ENCODE measurements around the gene PRKCA.
"Not testable (repeated sequence)": the region's sequence is repeated elsewhere in the genome, so short reads cannot be mapped to it uniquely, and the experiment has no call there.

The PRKCA gene

DNA sequence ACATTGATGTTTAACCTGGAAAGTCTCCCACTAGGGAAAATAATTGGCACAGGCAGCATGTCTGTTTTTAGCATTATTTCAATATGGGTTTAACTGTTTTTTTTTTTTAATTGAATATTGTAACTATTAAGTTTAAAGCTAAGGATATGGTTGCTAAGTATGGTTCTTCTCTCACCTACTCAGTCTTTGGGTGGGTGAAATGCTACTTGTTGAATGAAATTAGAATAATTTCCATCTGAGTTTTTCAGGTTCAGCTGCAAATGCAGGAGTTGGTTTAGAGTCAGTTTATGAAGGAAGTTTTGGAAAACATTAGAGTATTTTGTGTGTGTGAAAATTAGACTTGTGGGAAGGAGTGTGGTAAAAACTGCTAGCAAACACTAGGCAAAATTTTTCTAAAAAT, 93.5 kb downstream of the PRKCA start:
- Histone ChIP-seq H3K27me3 (replicated peaks; ENCODE audit: control insufficient read depth, insufficient read depth, low read length, poor library complexity, severe bottlenecking) (no peaks in the 10 kb centered on the region), H3K27ac (ENCODE audit: insufficient read depth, low read length, poor library complexity, severe bottlenecking) (no peak overlapping the region), H3K36me3 (ENCODE audit: control insufficient read depth, insufficient read depth, low read length) (no peaks in the 10 kb centered on the region), H3K9me3 (ENCODE audit: control insufficient read depth, low read length) (no peaks in the 10 kb centered on the region), H3K4me1 (ENCODE audit: control insufficient read depth, insufficient read depth, low read length, poor library complexity, severe bottlenecking) (peaks cover 15% of the 10 kb centered on the region), H3K4me3 (ENCODE audit: insufficient read depth, low read depth, low read length, poor library complexity, severe bottlenecking) (no peak overlapping the region)
- no peak for DNase-seq

- H3K36me3 ChIP-seq (ENCODE audit: control insufficient read depth, insufficient read depth, low read length): no peaks in the 10 kb centered on the region
- H3K9me3 ChIP-seq (ENCODE audit: control insufficient read depth, low read length): no peaks in the 10 kb centered on the region
- no peak overlapping the region for H3K27ac ChIP-seq (ENCODE audit: insufficient read depth, low read length, poor library complexity, severe bottlenecking)
- no peak overlapping the region for H3K4me3 ChIP-seq (ENCODE audit: insufficient read depth, low read depth, low read length, poor library complexity, severe bottlenecking)
- DNase-seq: no peak
- H3K27me3 ChIP-seq (replicated peaks; ENCODE audit: control insufficient read depth, insufficient read depth, low read length, poor library complexity, severe bottlenecking): no peaks in the 10 kb centered on the region
- H3K4me1 ChIP-seq (ENCODE audit: control insufficient read depth, insufficient read depth, low read length, poor library complexity, severe bottlenecking): peaks cover 15% of the 10 kb centered on the region
Observed at GRCh38 chr17:66397486-66397885, 95.1 kb downstream of the PRKCA start.

GRCh38 chr17:66398059-66398458, 95.6 kb downstream of the PRKCA start:
- no peak overlapping the region for H3K4me3 ChIP-seq (ENCODE audit: insufficient read depth, low read depth, low read length, poor library complexity, severe bottlenecking)
- H3K27me3 ChIP-seq (replicated peaks; ENCODE audit: control insufficient read depth, insufficient read depth, low read length, poor library complexity, severe bottlenecking): no peaks in the 10 kb centered on the region
- no peaks in the 10 kb centered on the region for H3K9me3 ChIP-seq (ENCODE audit: control insufficient read depth, low read length)
- H3K4me1 ChIP-seq (ENCODE audit: control insufficient read depth, insufficient read depth, low read length, poor library complexity, severe bottlenecking): peaks cover 15% of the 10 kb centered on the region
- H3K27ac ChIP-seq (ENCODE audit: insufficient read depth, low read length, poor library complexity, severe bottlenecking): no peak overlapping the region
- no peak for DNase-seq
- H3K36me3 ChIP-seq (ENCODE audit: control insufficient read depth, insufficient read depth, low read length): no peaks in the 10 kb centered on the region

GRCh38 chr17:66398617-66399016, 96.2 kb downstream of the PRKCA start:
- Histone ChIP-seq H3K4me3 (ENCODE audit: insufficient read depth, low read depth, low read length, poor library complexity, severe bottlenecking) (no peak overlapping the region), H3K9me3 (ENCODE audit: control insufficient read depth, low read length) (no peaks in the 10 kb centered on the region), H3K36me3 (ENCODE audit: control insufficient read depth, insufficient read depth, low read length) (no peaks in the 10 kb centered on the region), H3K27ac (ENCODE audit: insufficient read depth, low read length, poor library complexity, severe bottlenecking) (peak overlapping the region; percentile 48), H3K4me1 (ENCODE audit: control insufficient read depth, insufficient read depth, low read length, poor library complexity, severe bottlenecking) (peaks cover 20% of the 10 kb centered on the region), H3K27me3 (replicated peaks; ENCODE audit: control insufficient read depth, insufficient read depth, low read length, poor library complexity, severe bottlenecking) (no peaks in the 10 kb centered on the region)
- no peak for DNase-seq

DNA sequence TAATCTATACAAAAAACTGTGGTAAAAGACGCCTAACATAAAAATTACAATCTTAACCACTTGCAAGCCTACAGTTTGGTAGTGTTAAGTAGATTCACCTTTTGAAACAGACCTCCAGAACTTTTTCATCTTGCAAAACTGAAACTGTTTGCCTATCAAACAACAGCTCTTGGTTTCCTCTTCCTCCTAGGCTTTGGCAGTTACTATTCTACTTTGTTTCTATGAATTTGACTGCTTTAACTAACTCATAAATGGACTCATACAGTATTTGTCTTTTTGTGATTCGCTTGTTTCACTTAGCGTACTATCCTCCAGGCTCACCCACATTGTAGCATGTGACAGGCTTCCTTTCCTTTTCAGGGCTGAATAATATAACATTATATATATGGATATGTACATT, 97.0 kb downstream of the PRKCA start:
- Histone ChIP-seq H3K27me3 (replicated peaks; ENCODE audit: control insufficient read depth, insufficient read depth, low read length, poor library complexity, severe bottlenecking) (no peaks in the 10 kb centered on the region), H3K36me3 (ENCODE audit: control insufficient read depth, insufficient read depth, low read length) (no peaks in the 10 kb centered on the region), H3K27ac (ENCODE audit: insufficient read depth, low read length, poor library complexity, severe bottlenecking) (peak overlapping the region; percentile 48), H3K4me1 (ENCODE audit: control insufficient read depth, insufficient read depth, low read length, poor library complexity, severe bottlenecking) (peaks cover 26% of the 10 kb centered on the region), H3K9me3 (ENCODE audit: control insufficient read depth, low read length) (no peaks in the 10 kb centered on the region), H3K4me3 (ENCODE audit: insufficient read depth, low read depth, low read length, poor library complexity, severe bottlenecking) (peak overlapping the region; percentile 2)
- DNase-seq: no peak

DNA sequence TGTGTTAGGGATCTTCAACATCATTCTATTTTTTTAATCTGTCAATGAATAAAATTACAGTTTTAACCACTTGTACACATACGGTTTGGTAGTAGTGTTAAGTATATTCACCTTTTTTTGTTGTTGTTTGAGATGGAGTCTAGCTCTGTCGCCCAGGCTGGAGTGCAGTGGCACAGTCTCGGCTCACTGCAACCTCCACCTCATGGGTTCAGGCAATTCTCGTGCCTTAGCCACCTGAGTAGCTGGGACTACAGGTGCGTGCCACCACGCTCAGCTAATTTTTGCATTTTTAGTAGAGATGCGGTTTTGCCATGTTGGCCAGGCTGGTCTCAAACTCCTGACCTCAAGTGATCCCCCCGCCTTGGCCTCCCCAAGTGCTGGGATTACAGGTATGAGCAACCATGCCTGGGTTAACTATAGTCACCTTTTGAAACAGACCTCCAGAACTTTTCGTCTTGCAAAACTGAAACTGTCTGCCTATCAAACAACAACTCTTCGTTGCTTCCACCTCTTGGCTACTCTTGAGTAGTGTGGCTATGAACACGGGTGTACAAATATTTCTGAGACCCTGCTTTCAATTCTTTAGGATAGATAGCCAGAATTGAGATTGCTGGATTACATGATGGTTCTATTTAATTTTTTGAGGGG, 97.8 kb downstream of the PRKCA start:
- H3K36me3 ChIP-seq (ENCODE audit: control insufficient read depth, insufficient read depth, low read length); H3K9me3 ChIP-seq (ENCODE audit: control insufficient read depth, low read length); DNase-seq; H3K27me3 ChIP-seq (replicated peaks; ENCODE audit: control insufficient read depth, insufficient read depth, low read length, poor library complexity, severe bottlenecking); H3K4me3 ChIP-seq (ENCODE audit: insufficient read depth, low read depth, low read length, poor library complexity, severe bottlenecking): not testable (repeated sequence)
- peaks cover 26% of the 10 kb centered on the region for H3K4me1 ChIP-seq (ENCODE audit: control insufficient read depth, insufficient read depth, low read length, poor library complexity, severe bottlenecking)
- peak overlapping the region; percentile 35 for H3K27ac ChIP-seq (ENCODE audit: insufficient read depth, low read length, poor library complexity, severe bottlenecking)

DNA sequence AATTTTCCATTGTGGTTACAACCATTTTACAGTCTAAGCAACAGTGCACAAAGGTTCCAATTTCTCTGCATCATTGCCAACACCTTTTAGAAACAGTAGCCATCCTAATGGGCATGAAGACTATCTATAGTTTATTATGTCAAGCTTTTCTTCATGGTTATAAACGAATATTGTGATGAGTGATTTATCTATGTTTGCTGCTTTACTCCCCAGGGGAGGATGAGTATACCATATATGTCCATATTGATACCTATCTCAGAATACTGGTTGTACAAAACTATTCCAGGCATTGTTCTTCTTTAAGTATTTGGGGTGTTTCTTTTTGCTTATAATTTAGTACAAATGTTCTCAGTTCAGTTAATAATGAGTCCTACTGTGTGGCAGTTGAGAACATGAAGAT, 98.3 kb downstream of the PRKCA start:
- DNase-seq: no peak
- peaks cover 28% of the 10 kb centered on the region for H3K4me1 ChIP-seq (ENCODE audit: control insufficient read depth, insufficient read depth, low read length, poor library complexity, severe bottlenecking)
- H3K27ac ChIP-seq (ENCODE audit: insufficient read depth, low read length, poor library complexity, severe bottlenecking): peak overlapping the region; percentile 15
- no peaks in the 10 kb centered on the region for H3K27me3 ChIP-seq (replicated peaks; ENCODE audit: control insufficient read depth, insufficient read depth, low read length, poor library complexity, severe bottlenecking)
- H3K9me3 ChIP-seq (ENCODE audit: control insufficient read depth, low read length): no peaks in the 10 kb centered on the region
- no peak overlapping the region for H3K4me3 ChIP-seq (ENCODE audit: insufficient read depth, low read depth, low read length, poor library complexity, severe bottlenecking)
- H3K36me3 ChIP-seq (ENCODE audit: control insufficient read depth, insufficient read depth, low read length): no peaks in the 10 kb centered on the region

GRCh38 chr17:66401364-66401763, 99.0 kb downstream of the PRKCA start:
- Histone ChIP-seq H3K27ac (ENCODE audit: insufficient read depth, low read length, poor library complexity, severe bottlenecking) (peak overlapping the region; percentile 15), H3K9me3 (ENCODE audit: control insufficient read depth, low read length) (no peaks in the 10 kb centered on the region), H3K4me3 (ENCODE audit: insufficient read depth, low read depth, low read length, poor library complexity, severe bottlenecking) (no peak overlapping the region), H3K36me3 (ENCODE audit: control insufficient read depth, insufficient read depth, low read length) (no peaks in the 10 kb centered on the region), H3K4me1 (ENCODE audit: control insufficient read depth, insufficient read depth, low read length, poor library complexity, severe bottlenecking) (peaks cover 35% of the 10 kb centered on the region), H3K27me3 (replicated peaks; ENCODE audit: control insufficient read depth, insufficient read depth, low read length, poor library complexity, severe bottlenecking) (no peaks in the 10 kb centered on the region)
- no peak for DNase-seq

- no peak for DNase-seq
- no peaks in the 10 kb centered on the region for H3K27me3 ChIP-seq (replicated peaks; ENCODE audit: control insufficient read depth, insufficient read depth, low read length, poor library complexity, severe bottlenecking)
- H3K9me3 ChIP-seq (ENCODE audit: control insufficient read depth, low read length): no peaks in the 10 kb centered on the region
- H3K36me3 ChIP-seq (ENCODE audit: control insufficient read depth, insufficient read depth, low read length): no peaks in the 10 kb centered on the region
- H3K4me3 ChIP-seq (ENCODE audit: insufficient read depth, low read depth, low read length, poor library complexity, severe bottlenecking): no peak overlapping the region
- peaks cover 31% of the 10 kb centered on the region for H3K4me1 ChIP-seq (ENCODE audit: control insufficient read depth, insufficient read depth, low read length, poor library complexity, severe bottlenecking)
- no peak overlapping the region for H3K27ac ChIP-seq (ENCODE audit: insufficient read depth, low read length, poor library complexity, severe bottlenecking)
Observed at GRCh38 chr17:66403846-66404556, 101.6 kb downstream of the PRKCA start.

- Histone ChIP-seq H3K27me3 (replicated peaks; ENCODE audit: control insufficient read depth, insufficient read depth, low read length, poor library complexity, severe bottlenecking) (no peaks in the 10 kb centered on the region), H3K36me3 (ENCODE audit: control insufficient read depth, insufficient read depth, low read length) (no peaks in the 10 kb centered on the region), H3K27ac (ENCODE audit: insufficient read depth, low read length, poor library complexity, severe bottlenecking) (peak overlapping the region; percentile 20), H3K4me3 (ENCODE audit: insufficient read depth, low read depth, low read length, poor library complexity, severe bottlenecking) (no peak overlapping the region), H3K9me3 (ENCODE audit: control insufficient read depth, low read length) (no peaks in the 10 kb centered on the region), H3K4me1 (ENCODE audit: control insufficient read depth, insufficient read depth, low read length, poor library complexity, severe bottlenecking) (peaks cover 20% of the 10 kb centered on the region)
- DNase-seq: no peak
Observed at GRCh38 chr17:66405836-66406677, 103.6 kb downstream of the PRKCA start.
